GM18526 (cell line): ENCODE data around the gene PRKCE.

Experiments
- POLR2A ChIP-seq: IDR thresholded peaks from 3 replicates; pipeline ENCODE4 v1.6.1; 2011; ENCODE audit not compliant: insufficient read length; ENCODE audit errors: extremely low read depth

PRKCE gene

GRCh38 chr2:45799679-45800381, 148.4 kb downstream of the PRKCE start:
- TF ChIP-seq POLR2A: no peak

GRCh38 chr2:45802499-45803138, 151.1 kb downstream of the PRKCE start:
- TF ChIP-seq POLR2A: no peak

GRCh38 chr2:45804987-45805755, 153.7 kb downstream of the PRKCE start:
- TF ChIP-seq POLR2A: no peak

GRCh38 chr2:45806563-45807358, 155.3 kb downstream of the PRKCE start:
- TF ChIP-seq POLR2A: no peak

DNA sequence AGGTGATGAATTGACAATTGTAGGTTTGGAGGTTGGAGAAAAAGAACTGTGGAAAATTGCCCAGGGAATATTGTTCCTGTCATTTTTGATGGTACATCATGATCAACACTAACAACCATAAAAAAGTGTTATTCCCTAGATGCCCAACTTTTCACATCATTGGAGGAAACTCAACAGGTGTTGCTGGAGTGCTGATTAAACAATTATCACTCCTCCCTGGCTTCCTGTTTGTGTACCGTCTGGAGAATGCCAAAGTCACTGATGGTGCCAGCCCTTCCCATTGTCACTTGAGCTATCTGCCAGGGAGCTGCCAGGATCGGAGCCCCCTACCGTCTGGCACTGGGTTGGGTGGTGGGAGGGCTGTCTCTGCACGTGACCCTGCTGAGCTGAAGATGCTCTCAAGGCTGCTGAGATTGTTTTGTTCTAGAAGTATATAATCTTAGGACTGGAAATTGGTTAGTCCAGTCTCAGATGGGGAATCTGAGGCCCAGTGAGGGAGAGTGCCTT, 156.9 kb downstream of the PRKCE start:
- TF ChIP-seq POLR2A: no peak

DNA sequence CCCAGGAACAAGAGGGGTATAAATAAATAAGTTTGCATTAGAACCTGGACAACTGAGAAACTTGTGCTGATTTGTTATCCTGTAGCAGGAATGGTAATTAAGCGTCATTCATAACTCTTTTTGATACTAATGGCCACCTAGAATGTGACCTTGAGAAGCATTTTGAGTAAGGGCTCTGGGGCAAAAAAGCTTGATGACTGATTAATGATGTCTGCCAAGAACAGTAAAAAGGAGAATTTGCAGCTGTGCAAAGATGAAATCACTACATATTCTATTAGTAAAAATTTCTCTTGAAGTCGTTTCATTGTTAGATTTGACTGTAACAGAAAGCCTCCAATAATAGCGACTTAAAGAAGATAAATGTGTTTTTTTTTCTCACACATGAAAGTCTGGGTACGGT, 157.7 kb downstream of the PRKCE start:
- no peak for TF ChIP-seq POLR2A

DNA sequence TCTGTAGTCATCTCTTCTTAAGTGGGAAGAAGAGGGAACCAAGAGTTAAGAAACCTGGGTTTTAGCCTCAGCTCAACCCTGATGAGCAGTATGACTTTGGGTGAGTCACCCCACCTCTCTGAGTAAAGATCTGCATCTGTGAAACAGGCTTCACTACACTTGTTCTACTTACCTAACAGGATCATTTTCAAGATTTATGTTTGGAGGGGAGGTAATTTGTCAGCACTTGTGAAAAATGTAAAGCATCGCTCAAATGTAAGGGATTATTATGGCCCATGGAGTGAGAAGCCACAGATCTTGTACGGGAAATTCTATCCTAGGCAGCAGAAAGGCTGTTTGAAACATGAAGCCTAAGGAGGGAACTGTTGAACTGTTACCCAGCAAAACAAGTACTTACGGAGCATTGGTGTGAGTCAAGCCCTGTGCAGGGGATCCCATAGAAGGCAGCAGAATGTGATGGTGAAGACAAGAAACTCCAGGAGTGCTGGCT, 160.6 kb downstream of the PRKCE start:
- no peak for TF ChIP-seq POLR2A

GRCh38 chr2:45813003-45813941, 161.8 kb downstream of the PRKCE start:
- TF ChIP-seq POLR2A: no peak

- TF ChIP-seq POLR2A: no peak
These were observed 163.0 kb downstream of the PRKCE start for GRCh38 chr2:45814488-45814887.

DNA sequence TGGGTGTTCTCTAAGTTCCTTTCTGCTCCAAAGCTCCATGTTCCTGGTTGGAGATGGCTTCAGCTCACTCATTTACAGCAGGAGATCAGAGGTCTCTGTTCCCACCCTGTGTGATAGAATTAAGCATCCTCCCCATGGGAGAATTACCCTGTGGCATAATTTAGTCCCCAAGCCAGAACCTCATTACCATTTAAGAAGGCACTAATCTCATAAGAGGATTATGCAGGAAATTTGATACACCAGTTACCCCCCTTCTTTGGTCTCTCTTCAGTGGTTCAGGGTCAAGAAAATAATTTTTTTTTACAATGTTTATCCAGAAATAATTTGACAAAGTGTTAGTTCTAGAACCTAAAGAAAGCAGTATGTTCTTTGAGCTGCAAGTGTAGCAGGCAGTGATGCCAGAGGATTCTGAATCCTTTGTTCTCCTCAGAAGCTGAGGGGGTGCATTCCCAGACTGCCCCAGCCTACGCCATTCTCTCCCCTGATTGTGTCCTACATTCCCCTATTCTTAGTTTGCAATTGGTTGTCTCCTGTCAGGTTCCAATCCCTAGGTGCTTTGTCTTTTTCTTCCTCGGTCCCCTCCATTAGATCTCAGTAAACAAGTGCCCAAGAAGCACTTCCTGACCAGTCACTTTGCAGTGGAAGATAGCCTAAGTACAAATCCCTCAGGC, 163.6 kb downstream of the PRKCE start:
- no peak for TF ChIP-seq POLR2A

GRCh38 chr2:45816272-45816671, 164.8 kb downstream of the PRKCE start:
- no peak for TF ChIP-seq POLR2A

DNA sequence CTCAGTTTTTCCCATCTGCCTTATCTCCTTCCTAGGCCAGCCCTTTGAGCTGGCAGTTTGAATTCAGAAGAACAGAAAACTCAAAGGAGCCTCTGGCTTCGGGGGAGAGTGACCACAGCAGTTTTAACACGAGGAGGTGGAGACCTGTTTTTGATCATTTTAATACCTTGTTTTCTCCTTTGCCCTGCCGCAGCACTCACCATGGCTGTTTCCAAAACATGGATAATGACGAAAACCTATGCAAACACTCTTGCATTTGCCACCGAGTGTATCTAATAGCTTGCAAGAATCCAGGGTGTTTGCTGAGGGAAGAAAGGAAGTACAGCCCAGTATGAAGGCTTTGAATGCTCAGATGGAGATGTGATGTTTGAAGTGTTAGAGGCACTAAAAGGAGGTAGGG, 167.1 kb downstream of the PRKCE start:
- TF ChIP-seq POLR2A: no peak

- TF ChIP-seq POLR2A: no peak
These were observed 168.6 kb downstream of the PRKCE start for GRCh38 chr2:45820048-45820447.
